NCI-H82 (cell line): ENCODE data around the gene CIDEA.

Source experiments
- DNase-seq: peaks from one replicate; lab custom pipeline; 2025; lab: John Stamatoyannopoulos, UW

Gene CIDEA

DNA sequence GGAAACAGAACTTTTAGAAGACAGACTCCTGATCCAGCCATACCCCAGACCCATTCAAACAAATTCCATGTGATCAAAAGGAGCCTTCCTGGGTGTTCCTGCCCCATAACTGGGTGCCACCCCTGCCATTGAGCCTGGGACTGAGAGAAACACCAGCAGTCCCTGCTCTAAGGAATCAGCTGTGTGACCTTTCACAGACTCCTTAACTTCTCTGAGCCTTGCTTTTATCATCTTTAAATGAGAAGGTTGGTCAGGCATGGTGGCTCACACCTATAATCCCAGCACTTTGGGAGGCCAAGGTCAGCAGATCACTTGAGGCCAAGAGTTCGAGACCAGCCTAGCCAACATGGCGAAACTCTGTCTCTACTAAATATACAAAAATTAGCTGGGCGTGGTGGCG lies 20.6 kb downstream of the CIDEA start:
- DNase-seq = no peak

DNA sequence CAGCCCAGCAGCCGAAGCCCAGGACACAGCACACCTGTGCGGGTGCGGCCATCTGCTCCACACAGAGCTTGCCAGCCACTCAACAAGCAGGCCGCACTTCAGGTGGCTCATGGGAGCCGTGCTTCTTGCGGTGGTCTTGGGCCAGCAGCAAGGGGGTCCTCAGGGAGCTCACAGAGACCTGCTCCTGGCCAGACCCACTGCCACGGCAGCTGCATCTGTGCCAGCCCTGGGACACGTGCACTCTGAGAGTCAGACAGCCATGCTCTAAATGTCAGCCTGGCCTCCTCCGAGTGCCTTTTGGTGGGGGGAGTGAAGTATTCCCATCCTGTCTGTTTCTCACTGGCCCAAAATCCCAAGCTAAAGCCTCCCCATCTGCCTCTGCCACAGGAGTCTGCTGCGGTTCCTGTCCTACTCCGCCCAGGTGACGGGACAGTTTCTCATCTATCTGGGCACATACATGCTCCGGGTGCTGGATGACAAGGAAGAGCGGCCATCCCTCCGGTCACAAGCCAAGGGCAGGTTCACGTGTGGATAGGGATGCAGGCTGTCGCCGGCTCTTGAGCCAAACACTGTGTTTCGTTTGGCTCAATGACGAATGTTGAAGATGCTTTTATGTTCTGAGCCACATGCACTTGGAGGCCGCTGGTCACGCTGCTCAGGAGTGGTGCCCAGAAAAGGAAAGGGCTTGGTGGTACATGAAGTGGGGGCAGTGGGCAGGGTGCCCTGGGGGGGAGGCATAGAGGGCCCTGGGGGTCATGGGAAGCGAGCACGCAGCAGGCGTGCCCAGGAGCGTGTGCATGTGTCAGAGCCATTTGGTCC lies 22.8 kb downstream of the CIDEA start:
- DNase-seq = no peak

GRCh38 chr18:12278215-12278671 lies 24.1 kb downstream of the CIDEA start:
- DNase-seq = no peak

DNA sequence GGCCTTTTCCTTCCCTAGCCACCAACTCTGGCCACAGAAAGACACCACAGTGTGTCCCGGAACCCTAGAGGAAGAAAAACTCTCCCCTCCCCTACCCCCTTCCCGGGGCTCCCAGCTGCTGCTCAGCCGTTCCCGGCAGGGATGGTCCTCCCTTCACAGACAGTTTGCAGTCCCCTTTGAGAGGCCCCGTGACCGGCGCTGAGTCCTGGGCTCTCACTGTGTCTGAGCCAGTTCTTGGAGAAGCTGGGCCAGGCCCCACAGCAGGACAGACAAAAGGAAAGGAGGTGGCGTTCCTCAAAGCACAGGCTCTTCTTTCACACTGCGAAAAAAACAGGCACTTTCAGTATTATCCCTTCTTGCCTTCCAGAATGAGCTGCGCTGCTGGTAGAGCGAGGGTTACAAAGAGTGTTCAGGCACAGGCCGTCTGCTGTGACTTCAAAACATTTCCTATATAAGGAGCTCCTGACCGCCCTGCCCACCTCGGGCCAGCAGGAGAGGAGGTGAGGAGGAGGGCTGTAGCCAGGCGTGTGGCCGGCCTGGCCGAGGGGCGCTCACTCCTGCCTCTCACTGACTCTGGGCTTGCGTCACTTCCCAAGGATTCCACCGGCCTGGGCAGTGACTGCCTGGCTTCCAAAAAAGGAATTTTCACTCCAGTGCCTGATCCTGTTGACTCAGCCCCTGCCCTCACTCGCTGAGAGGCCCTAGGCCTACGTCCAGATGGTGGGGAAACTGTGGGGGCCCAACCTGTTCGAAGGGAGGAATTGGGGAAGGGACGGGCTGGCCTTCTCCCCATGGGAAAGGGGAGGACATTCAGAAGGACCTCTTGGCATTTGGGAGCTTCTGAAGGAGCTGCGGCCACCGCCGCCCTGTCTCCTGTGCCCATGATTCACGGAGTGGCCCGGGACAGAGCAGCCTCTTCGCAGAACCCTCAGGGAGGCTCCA lies 24.9 kb downstream of the CIDEA start:
- no peak for DNase-seq

DNA sequence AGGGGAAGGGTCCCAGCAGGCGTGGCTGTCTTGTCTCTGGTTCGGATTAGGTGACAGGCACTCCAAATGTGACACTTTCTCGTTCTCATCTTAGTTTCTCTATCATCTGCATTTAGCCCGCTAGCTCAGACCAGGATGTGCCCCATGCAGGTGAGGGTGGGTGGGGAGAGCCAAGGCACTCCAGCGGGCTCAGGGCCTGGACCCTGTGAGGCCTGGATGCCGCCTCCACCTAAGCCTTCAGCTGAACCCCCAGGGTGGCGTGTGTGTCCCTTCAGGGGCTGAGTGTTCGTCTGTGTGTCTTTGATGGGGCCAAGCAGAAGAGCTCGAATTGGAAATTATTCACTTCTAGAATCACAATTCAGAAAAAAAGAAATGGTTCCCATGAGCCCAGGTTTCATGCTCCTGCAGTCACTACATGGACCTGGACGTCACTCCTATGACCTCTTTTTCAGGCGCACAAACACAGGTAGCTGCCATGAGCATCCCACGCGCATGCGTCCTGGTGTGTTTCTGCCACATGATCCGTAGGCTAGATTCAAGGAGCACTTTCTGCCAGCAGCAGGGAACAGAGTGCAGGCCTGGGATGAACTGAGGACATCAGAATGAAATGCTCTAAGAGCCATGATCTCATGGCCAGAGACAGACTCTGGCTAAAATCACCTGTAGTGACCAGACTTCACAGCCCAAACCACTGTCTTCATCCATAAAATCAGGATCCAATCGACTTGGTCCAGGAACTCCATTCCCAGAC lies 25.8 kb downstream of the CIDEA start:
- DNase-seq = no peak

GRCh38 chr18:12281861-12282260 lies 27.7 kb downstream of the CIDEA start:
- no peak for DNase-seq

DNA sequence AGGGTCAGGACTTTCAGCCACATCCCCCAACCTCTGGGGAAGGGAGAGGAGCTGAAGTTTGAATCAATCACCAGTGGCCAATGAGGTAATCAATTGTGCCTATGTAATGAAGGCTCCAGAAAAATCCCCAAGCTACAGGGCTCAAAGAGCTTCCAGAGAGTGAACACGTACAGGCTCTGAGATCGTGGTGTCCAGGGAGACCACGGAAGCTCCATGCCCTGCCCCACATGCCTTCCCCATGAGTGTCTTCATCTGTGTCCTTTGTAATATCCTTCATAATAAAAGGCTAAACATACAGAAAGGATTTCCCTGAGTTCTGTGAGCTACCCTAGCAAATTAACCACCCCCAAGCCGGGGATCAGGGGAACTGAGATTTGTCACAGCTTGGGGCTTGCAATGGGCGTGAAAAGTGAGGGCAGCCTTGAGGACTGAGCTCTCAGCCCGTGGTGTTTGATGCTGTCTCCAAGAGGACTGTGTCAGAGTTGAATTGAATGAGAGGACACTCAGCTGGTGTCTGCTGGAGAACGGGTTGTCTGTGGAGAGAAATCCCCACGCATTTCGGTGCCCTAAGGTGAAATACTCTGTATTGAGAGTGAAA lies 28.4 kb downstream of the CIDEA start:
- no peak for DNase-seq

- peak; percentile 28 for DNase-seq
These were observed 29.1 kb downstream of the CIDEA start for GRCh38 chr18:12283256-12283655.

- no peak for DNase-seq
These were observed 29.5 kb downstream of the CIDEA start for GRCh38 chr18:12283666-12284065.

DNA sequence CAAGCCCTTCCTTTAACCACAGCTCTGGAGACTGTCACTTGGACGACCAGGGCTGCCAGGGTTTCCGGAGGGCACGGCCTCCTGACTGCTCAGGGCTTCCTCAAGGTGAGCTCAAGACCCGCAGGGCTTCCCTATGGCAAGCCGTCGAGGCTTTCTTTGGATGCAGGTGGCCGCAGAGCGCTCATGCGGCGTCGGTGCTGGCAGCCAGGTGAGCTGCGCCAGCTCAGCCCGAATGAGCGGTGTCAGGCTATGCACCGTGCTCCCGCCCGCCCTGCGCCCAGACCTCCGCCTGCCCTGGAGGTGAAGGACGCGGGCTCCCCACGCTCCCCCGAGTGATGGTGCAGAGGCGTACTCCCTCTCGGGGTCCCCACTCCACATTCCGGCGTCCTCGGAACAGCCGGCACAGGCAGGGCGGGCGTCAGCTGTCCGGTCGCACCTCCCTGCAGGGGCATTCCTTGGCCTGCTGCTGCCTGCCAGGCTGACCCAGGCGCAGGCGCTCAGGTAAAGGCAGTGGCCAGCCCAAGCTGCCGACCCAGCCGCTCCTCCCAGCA lies 33.0 kb downstream of the CIDEA start:
- DNase-seq = no peak

DNA sequence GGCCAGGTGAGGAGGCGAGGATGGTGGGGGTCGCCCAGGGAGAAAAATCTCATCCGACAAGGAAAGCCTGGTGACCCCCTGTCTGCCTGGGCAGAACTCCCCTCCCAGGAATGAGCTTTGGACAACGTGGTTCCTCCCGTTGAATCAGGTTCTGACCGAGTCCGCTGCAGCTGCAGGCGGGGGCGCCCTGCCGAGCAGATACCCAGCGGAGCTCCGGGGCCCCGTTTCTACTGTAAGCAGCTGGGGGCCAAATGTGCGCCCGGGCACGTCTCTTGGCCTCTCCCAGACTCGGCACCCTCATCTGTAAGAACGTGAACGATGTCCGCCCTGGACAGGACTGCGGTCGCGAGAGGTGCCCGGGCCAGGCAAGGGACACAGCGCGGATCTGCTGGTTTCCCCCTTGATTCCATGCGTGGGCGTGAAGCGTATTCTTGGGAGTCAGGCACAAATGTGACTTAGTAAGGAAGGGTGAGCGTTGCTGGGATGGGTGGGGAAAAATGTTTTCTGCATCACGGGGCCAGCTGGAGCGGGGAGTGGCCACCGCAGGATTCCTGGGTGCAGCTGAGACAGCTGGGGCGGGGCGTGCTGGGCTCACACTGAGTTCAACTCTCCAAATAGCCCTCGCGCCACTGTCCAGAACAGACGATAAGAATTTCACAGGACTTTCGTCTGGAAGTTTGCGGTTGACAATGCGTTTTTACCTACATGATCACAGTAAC lies 33.7 kb downstream of the CIDEA start:
- DNase-seq = peak; percentile 35

GRCh38 chr18:12288403-12288755 lies 34.2 kb downstream of the CIDEA start:
- no peak for DNase-seq

- no peak for DNase-seq
These were observed 35.9 kb downstream of the CIDEA start for GRCh38 chr18:12290086-12290485.

- no peak for DNase-seq
These were observed 37.0 kb downstream of the CIDEA start for GRCh38 chr18:12291161-12291560.

- no peak for DNase-seq
These were observed 37.5 kb downstream of the CIDEA start for GRCh38 chr18:12291690-12292089.

GRCh38 chr18:12293831-12294230 lies 39.7 kb downstream of the CIDEA start:
- no peak for DNase-seq

GRCh38 chr18:12295389-12296086 lies 41.4 kb downstream of the CIDEA start:
- no peak for DNase-seq

DNA sequence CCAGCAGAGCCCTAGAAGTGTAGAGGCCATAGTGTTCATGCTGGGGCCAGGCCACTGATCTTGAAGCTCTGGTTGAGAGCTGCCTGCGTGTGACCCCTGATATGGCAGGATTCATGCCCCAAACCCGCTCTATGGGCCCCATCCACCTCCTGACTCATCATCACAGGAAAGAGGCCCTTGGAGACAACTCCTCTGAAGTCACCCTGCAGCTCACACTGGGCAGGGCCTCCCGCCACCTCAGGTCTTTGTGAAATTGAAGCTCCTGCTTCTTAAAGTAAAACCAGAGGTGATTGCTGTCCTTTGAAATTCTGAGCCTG lies 41.9 kb downstream of the CIDEA start:
- DNase-seq = no peak

DNA sequence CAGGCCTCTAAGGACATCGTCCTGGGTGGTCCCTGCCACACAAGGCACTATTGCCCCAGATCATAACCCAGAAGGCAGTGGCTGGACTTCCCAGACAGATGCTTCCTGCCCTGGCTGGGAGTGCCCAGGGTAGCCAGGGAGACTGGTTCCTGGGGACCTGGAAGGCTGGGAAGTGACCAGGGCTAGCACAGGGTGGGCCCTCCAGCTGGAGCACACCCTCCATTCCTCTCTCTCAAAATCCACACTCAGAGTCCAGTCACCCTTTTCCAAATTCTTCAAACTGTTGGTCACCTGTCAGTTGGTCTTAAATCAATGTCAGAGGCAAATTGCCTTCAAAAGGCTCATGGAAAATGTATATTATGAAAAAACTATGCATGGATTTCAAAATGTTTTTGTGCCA lies 42.3 kb downstream of the CIDEA start:
- no peak for DNase-seq

DNA sequence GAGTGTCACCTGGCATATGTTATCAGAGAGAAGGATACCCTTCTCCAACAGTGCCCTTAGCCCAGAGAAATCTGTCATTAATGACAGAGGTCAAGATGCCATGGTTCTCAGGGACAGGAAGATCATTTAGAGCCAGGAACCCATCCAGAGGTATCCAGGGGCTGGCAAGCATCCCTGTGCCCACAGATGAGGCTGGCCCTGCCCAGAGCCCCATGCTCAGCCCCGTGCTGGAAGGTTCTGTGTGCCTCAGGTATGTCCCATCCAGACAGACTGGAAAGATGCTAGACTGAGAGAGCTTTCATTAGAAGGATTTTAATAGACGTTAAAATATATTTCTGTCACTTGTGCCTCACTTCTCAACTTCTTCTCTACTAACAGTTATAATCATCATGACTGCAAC lies 45.7 kb downstream of the CIDEA start:
- no peak for DNase-seq
